Measurements from ENCODE around the gene MITF.

The MITF gene

GRCh38 chr3:69746119-69746518, 6.9 kb downstream of the MITF start:
- no peak for TF ChIP-seq CTCF (IDR thresholded peaks at IDR 0.05; ENCODE audit: low read depth, low read length, poor library complexity, severe bottlenecking)
- Histone ChIP-seq H4K20me1 (ENCODE audit: control insufficient read depth, insufficient read depth, low read depth, low read length) (no peaks in the 10 kb centered on the region), H3K27me3 (ENCODE audit: control insufficient read depth, low read length) (peaks cover 1% of the 10 kb centered on the region; the same call in 1 of the 2 replicates), H3K9me2 (replicated peaks; ENCODE audit: control insufficient read depth, low read length) (no peaks in the 10 kb centered on the region), H3K79me2 (ENCODE audit: control insufficient read depth, low read length) (no peaks in the 10 kb centered on the region), H3K27ac (ENCODE audit: low read depth, low read length) (no peak overlapping the region), H3F3A (ENCODE audit: control insufficient read depth, insufficient read depth) (no peaks in the 10 kb centered on the region), H3K4me3 (ENCODE audit: low read length) (no peak overlapping the region), H3K9me3 (ENCODE audit: control insufficient read depth, insufficient read depth, low read length) (no peaks in the 10 kb centered on the region), H3K4me1 (ENCODE audit: control insufficient read depth, low read length) (no peaks in the 10 kb centered on the region), H3K36me3 (ENCODE audit: control insufficient read depth, low read length) (no peaks in the 10 kb centered on the region), H3K4me2 (ENCODE audit: low read length) (no peak overlapping the region)

- no peaks in the 10 kb centered on the region for H3K79me2 ChIP-seq (ENCODE audit: control insufficient read depth, low read length)
- no peak for TF ChIP-seq CTCF (IDR thresholded peaks at IDR 0.05; ENCODE audit: low read depth, low read length, poor library complexity, severe bottlenecking)
- no peak for TF ChIP-seq EZH2phosphoT487 (IDR thresholded peaks at IDR 0.05; ENCODE audit: borderline replicate concordance, low read length)
- H3K27me3 ChIP-seq (ENCODE audit: control insufficient read depth, low read length): no peaks in the 10 kb centered on the region
- H3K4me3 ChIP-seq (ENCODE audit: low read length): no peak overlapping the region
- H3F3A ChIP-seq (ENCODE audit: control insufficient read depth, insufficient read depth): no peaks in the 10 kb centered on the region
- H3K27ac ChIP-seq (ENCODE audit: low read depth, low read length): no peak overlapping the region
- H4K20me1 ChIP-seq (ENCODE audit: control insufficient read depth, insufficient read depth, low read depth, low read length): no peaks in the 10 kb centered on the region
- no peak overlapping the region for H3K4me2 ChIP-seq (ENCODE audit: low read length)
- H3K36me3 ChIP-seq (ENCODE audit: control insufficient read depth, low read length): no peaks in the 10 kb centered on the region
- H3K9me3 ChIP-seq (ENCODE audit: control insufficient read depth, insufficient read depth, low read length): no peaks in the 10 kb centered on the region
- H3K4me1 ChIP-seq (ENCODE audit: control insufficient read depth, low read length): no peaks in the 10 kb centered on the region
- no peaks in the 10 kb centered on the region for H3K9me2 ChIP-seq (replicated peaks; ENCODE audit: control insufficient read depth, low read length)
These were observed 8.4 kb downstream of the MITF start for GRCh38 chr3:69747511-69748258.

- TF ChIP-seq CTCF (IDR thresholded peaks at IDR 0.05; ENCODE audit: low read depth, low read length, poor library complexity, severe bottlenecking) (no peak), EZH2phosphoT487 (IDR thresholded peaks at IDR 0.05; ENCODE audit: borderline replicate concordance, low read length) (no peak)
- Histone ChIP-seq H3K36me3 (ENCODE audit: control insufficient read depth, low read length) (no peaks in the 10 kb centered on the region), H3K79me2 (ENCODE audit: control insufficient read depth, low read length) (no peaks in the 10 kb centered on the region), H3K27ac (ENCODE audit: low read depth, low read length) (no peak overlapping the region), H3K4me1 (ENCODE audit: control insufficient read depth, low read length) (no peaks in the 10 kb centered on the region), H3K9me3 (ENCODE audit: control insufficient read depth, insufficient read depth, low read length) (no peaks in the 10 kb centered on the region), H3K27me3 (ENCODE audit: control insufficient read depth, low read length) (no peaks in the 10 kb centered on the region), H3K4me2 (ENCODE audit: low read length) (no peak overlapping the region), H4K20me1 (ENCODE audit: control insufficient read depth, insufficient read depth, low read depth, low read length) (no peaks in the 10 kb centered on the region), H3K4me3 (ENCODE audit: low read length) (no peak overlapping the region), H3K9me2 (replicated peaks; ENCODE audit: control insufficient read depth, low read length) (no peaks in the 10 kb centered on the region), H3F3A (ENCODE audit: control insufficient read depth, insufficient read depth) (no peaks in the 10 kb centered on the region)
These were observed 9.2 kb downstream of the MITF start for GRCh38 chr3:69748503-69748902.
